GM18867 (cell line): ENCODE data around the gene NRF1.

Source experiments
- ATAC-seq: cut with Tn5 transposase; IDR thresholded peaks from one replicate; pipeline ENCODE4 v1.9.1; 2021; ENCODE audit warnings: mild to moderate bottlenecking, moderate library complexity; ENCODE audit not compliant: unreplicated experiment

NRF1 gene

GRCh38 chr7:129767120-129768015 is 155.8 kb downstream of the NRF1 start:
- ATAC-seq, result no peak

DNA sequence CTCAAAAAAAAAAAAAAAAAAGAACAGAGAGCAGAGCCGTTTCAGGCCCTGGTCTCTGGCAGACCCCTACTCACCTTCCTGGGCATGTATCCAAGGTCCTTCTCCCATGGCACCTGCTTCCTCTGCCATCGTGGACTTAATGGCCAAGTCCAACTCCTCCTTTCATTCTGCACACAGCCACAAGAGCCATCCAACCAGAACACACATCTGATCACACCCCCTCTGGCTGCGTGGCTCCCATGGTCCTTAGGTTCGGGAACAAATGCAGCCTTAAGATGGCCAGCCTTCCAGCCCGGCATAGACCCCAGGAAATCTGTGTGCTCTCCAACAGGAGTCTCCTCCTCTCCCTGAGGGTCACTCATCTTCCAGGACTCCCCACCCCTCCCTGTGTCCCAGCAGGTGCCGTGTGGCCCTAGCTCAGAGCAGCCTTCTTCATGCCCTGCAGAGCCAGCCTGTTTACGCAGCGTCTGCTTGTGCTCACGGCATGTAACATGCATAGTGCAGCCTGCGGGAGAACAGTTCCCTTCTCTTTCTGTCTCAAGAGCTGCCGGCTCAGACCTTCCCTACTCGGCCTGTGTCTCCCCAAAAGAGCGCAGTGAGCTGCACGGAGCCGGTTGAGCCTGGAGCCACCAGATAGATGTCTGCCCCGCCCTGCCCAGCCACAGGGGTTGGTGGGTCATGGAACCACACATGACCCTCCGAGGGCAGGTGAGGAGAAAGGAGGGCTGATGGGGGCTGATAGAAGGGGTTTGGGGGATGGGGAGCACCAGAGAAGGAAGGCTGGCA is 157.3 kb downstream of the NRF1 start:
- no peak for ATAC-seq

- no peak for ATAC-seq
Measured at GRCh38 chr7:129769400-129769774, 157.9 kb downstream of the NRF1 start.

DNA sequence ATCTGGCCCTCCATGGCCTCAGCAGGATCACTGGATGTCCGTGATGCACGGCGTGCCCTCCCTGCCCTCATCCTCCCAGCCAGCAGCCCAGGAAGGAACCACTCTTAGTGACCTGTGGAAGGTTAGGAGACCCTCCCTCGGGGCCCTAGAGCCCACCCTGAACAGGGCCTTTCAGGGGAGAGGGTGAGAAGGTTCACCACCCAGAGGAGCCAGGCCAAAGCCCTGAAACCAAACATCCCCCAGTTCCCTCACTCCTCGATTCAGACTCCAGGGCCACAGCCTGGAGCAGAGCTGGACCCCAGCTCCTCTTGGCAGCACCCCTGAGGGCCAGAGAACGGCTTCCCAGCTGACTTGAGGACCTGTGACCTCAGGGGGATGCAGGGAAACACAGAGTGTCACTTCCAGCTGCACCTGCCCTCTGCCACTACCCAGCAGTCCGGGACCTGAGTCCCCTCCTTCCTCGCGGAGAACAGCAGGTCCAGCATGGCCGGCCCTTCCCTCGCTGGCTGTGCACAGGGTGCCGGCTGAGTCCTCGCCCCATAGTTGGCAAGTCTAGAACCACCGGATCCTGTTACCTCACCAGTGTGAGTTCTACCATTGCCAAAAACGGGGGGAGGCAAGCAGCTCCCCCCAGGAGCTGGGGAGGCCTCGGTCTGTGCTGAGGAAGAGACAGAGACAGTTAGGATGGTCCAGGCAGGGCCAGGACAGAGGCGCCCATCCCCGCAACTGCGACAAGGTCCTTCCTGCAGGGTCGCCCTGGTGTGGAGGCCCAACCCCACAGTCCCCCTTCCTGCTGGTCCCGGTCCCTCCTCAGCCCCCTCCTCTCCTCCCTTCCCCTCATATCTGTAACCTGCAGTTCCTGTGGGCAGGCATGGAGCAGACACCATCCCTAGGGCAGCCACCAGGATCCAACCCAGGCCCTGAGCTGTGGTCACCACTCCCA is 158.6 kb downstream of the NRF1 start:
- ATAC-seq, result no peak

GRCh38 chr7:129771201-129771927 is 159.8 kb downstream of the NRF1 start:
- no peak for ATAC-seq

- ATAC-seq, result no peak
Measured at GRCh38 chr7:129771928-129772479, 160.5 kb downstream of the NRF1 start.

DNA sequence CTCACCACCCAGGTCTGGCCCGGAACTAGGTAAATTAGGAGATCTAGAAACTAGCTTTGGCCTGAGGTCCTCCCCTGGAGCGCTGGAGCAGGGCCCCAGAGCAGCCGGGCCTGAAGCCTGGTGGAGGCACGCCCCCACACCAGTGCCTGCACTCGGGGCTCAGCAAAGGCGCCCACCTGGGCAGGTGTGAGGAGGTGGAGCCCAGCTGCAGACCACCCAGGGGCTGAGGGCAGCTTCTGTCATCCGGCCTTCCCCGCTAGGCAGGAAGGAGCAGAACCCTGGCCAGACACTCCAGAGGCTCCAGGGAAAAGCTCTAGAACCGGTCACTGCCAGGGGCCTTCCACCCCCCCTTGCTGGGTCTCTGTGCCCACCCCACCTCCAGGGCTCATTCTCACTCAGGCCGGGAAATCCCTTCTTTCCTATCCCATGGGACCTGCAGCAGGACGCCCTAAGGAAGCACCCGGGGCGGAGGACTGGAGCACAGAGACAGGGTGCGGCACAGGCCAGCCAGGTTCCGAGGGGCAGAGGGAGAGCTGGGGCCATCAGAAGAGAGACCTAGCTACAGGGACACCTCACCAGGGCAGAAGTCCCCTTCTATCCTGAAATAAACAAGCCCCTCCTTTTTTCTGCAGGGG is 161.2 kb downstream of the NRF1 start:
- no peak for ATAC-seq

GRCh38 chr7:129773328-129773731 is 161.8 kb downstream of the NRF1 start:
- no peak for ATAC-seq

DNA sequence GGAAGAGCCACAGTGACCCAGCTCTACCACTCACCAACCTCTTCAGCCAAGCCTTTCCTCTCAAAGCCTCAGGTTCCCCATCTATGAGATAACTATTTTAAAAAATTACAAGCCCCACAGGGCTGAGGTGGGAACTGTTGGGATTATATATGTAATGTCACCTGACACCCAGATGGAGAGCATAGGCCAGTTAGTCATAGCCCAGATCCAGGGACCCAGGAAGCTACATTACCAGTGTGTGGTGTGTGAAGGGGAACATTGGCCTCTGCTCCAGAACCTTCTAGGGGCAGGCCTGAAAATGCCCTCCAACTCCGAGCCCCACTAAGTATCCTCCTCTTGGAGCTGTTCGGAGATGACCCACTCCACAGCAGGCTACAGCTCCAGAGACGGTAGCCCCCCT is 162.4 kb downstream of the NRF1 start:
- no peak for ATAC-seq

- no peak for ATAC-seq
Measured at GRCh38 chr7:129774359-129774758, 162.8 kb downstream of the NRF1 start.

DNA sequence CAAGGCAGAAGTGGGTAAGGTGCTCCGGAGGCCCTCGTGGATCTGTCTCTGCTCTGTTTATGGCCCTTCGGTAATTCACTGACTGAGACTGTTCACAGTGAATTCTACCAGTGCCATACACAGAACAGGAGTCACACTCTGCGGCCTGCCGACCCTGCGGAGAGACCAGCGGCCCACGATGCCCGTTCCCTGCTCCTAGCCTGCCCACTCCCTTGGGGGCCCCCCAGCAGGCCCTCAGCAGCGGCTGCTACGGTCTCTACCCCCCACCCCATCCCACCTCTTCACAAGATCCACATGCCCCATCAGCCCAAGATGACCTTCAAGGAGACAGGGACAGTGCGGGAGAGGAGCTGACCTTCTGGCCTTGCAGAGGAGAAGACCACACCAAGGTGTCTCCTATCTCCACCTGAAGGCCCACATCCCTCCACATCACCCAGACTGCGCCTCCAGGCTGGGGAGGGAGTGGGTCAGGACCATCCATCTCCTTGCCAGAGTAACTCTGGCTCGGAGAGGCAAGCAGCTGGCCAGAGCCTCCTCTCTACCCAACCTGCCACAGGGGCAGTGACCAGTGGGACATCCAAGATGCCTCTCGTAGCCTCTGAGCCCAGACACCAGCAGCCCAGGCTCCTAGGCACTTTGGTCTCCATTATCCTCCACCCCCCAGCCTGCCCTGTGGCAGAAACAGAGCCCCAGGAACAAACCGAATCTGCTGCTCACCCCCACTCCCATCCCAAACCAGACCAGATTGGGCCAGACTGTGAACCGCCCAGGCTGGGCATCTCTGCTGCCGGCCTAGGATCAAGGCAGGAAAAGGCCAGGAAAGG is 163.6 kb downstream of the NRF1 start:
- no peak for ATAC-seq

DNA sequence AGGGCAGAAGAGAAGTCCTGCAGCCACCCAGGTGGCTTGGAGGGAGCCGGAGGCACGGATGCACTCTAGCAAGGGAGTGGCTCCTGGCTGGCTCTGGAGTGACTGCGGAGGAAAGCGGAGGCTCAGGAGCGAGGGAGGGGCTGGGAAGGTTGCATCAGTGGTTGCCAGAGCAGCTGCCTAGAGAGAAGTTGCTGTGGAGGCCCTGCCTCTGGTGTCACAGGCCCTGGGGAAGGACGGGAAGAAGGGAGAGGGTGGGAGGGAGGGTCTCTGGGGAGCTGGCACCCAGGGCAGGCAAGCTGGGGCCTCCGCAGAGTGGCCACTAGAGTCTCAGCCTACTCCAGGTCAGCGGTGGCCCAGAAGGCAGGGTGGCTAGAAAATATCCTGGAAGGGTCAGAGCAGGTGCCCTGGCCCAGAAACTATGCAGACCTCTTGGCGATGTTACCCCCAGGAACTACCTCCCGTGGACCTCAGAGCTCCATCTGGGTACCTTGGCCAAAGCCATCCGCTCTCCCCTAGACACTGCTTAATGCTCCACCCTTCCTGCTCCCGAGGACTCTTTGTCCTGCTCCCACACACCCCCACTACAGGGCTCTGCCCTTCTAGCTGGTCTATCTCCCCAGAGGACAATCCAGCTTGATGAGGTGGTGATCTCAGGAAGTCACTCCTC is 164.3 kb downstream of the NRF1 start:
- ATAC-seq, result no peak

- ATAC-seq, result no peak
Measured at GRCh38 chr7:129776362-129776722, 164.8 kb downstream of the NRF1 start.

DNA sequence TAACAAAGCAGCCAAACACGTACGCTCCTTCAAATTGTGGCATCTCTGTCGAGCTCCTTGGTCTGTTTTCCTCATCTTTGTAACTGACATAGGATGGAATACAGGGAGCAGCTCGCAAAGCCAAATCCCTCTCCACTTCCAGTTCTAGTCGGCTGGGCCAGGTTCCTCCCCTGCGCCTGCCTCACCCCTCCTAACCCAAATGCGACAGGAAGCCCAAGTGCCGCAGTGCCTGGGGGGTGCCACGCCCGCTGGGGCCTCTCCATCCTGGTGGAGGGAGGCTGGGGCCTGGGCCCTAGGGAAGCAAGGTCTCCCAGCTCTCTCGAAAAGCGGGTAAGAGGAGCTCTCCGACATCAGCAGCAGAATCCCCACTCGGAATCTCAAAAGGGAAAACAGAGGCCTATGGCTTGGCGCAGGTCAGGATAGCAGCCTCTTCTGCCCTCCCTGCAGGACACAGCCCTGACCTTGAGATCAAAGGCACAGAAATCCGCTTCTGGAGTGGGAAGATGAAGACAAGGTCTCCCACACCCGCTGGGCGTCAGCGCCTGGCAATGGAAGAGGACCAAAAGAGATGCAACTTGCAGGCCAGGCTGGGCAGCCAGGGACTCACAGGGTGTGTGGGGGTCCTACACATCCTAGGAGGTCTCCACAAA is 165.8 kb downstream of the NRF1 start:
- no peak for ATAC-seq

- ATAC-seq, result no peak
Measured at GRCh38 chr7:129777993-129778769, 166.7 kb downstream of the NRF1 start.

DNA sequence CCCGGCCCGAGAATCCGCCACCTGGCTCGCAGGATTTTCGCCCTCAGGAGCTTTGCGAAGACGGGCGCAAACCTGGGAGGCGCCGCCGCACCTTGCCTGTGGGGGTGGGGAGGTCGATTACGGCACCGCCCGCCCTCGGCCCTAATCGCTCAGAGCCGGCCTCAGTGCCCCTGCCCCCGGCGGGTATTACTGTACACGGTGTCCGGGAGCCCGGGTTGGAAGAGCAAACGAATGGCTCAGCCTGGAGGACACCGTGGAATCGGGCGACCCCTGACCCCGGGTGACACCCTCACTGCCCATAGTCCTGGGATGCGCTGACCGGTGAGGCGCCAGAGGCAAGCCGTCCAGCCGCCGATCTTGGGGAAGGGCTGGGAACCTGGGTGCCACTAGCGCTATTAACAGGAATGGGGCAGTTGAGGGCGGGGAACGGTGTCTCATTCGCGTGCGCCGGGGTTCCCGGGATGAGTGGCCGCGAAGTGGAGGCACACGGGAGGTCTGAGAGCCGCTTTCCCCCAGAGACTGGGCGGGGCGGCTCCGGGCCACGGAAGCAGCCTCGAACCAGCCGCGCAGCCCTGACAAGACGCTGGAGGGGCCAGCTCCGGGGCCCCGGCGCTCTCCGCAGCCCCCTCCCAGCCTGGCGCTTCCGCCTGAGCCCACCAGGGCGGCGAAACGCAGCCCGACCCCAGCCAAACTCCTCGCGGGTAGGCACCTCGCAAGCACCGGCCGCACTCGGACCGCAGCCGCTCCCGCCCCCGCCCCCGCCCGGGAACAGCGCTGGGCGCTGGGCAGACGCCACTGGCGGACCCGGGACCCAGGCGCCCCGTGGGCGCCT is 167.5 kb downstream of the NRF1 start:
- no peak for ATAC-seq
